Activated CD4-positive, alpha-beta T cell treated with anti-CD3 and anti-CD28 coated beads, Interleukin-2, Interleukin-4, amounts not matched to agents 100 ng/mL and 50 ng/mL, durations not matched to agents 16 hours and 8 hours (primary cell): ENCODE measurements around the gene CAMTA2.
A peak's percentile ranks its signal among the peaks of the same experiment; 100 is the strongest.

Experiments used
- DNase-seq: peaks from one replicate; pipeline ENCODE4 v3.0.0-alpha.2; 2020; ENCODE audit warnings: low spot score

CAMTA2 gene

GRCh38 chr17:4947411-4948165, 39.9 kb downstream of the CAMTA2 start:
- DNase-seq, result peak; percentile 81

- DNase-seq, result no peak
These were observed 40.5 kb downstream of the CAMTA2 start for GRCh38 chr17:4947010-4947410.

- peak; percentile 19 for DNase-seq
These were observed 41.0 kb downstream of the CAMTA2 start for GRCh38 chr17:4946312-4946976.

GRCh38 chr17:4945944-4946280, 41.6 kb downstream of the CAMTA2 start:
- DNase-seq, result no peak

- peak; percentile 92 for DNase-seq
These were observed 42.1 kb downstream of the CAMTA2 start for GRCh38 chr17:4945176-4945943.

GRCh38 chr17:4944554-4945175, 42.8 kb downstream of the CAMTA2 start:
- peak; percentile 32 for DNase-seq

- peak; percentile 86 for DNase-seq
These were observed 43.3 kb downstream of the CAMTA2 start for GRCh38 chr17:4944163-4944553.

- DNase-seq, result no peak
These were observed 44.5 kb downstream of the CAMTA2 start for GRCh38 chr17:4942760-4943508.

- no peak for DNase-seq
These were observed 46.2 kb downstream of the CAMTA2 start for GRCh38 chr17:4941319-4941610.

GRCh38 chr17:4940555-4941318, 46.7 kb downstream of the CAMTA2 start:
- DNase-seq, result peak; percentile 56

GRCh38 chr17:4939796-4940554, 47.5 kb downstream of the CAMTA2 start, which contains the start of the genes RNF167 and SLC25A11:
TSS of gene RNF167 (plus strand) at chr17:4940268. CDS start at chr17:4940910, 642 bp downstream.
TSS of gene SLC25A11 (minus strand) at chr17:4940046. CDS start at chr17:4939910, 136 bp downstream.
- peak; percentile 99 for DNase-seq

GRCh38 chr17:4939546-4939795, 48.0 kb downstream of the CAMTA2 start:
- no peak for DNase-seq

- DNase-seq, result peak; percentile 21
These were observed 48.6 kb downstream of the CAMTA2 start for GRCh38 chr17:4938688-4939545.

- DNase-seq, result no peak
These were observed 49.4 kb downstream of the CAMTA2 start for GRCh38 chr17:4938069-4938491.

- DNase-seq, result no peak
These were observed 49.9 kb downstream of the CAMTA2 start for GRCh38 chr17:4937553-4937952.

GRCh38 chr17:4936436-4936835, 51.0 kb downstream of the CAMTA2 start:
- no peak for DNase-seq

GRCh38 chr17:4935650-4936049, 51.8 kb downstream of the CAMTA2 start:
- DNase-seq, result no peak

GRCh38 chr17:4934173-4934979, 53.1 kb downstream of the CAMTA2 start:
- peak; percentile 21 for DNase-seq

GRCh38 chr17:4933646-4934045, 53.8 kb downstream of the CAMTA2 start:
- no peak for DNase-seq
